HepG2 (cell line): ENCODE results near the gene B3GAT3. TPM values are rescaled to one million over a fixed set of nuclear protein-coding genes. Genes with fewer than 3 reads are reported as not detected.

Experiments used
- ATAC-seq: fragments of 200-7000 bp; cut with Tn5 transposase; 3 replicates; pipeline ENCODE4 v1.9.1; 2020; ENCODE audit warnings: mild to moderate bottlenecking, moderate library complexity
- BruUV-seq: library from RNA; stranded (reverse); fragments of 400-500 nt; replicated peaks from 2 replicates; lab custom pipeline; 2021; lab: Mats Ljungman, UMichigan
- CTCF ChIA-PET: fragments of 300-600 bp; formaldehyde crosslinking; extraction: SDS; loops from one replicate; lab custom pipeline; 2021; ENCODE audit warnings: low total read pairs, inconsistent platforms, low intra/inter-chr PET ratio; lab: Yijun Ruan, JAX
- POLR2A ChIA-PET: fragments of 350-600 bp; sonication (Branson Sonifier 250); formaldehyde crosslinking; loops from one replicate; lab custom pipeline; 2020; ENCODE audit warnings: antibody characterized with exemption, inconsistent platforms; lab: Yijun Ruan, JAX
- DNase-seq: peaks from one replicate; pipeline ENCODE4 v3.0.0-alpha.2; 2015; ENCODE audit warnings: low spot score
- FAIRE-seq: peaks from 3 replicates; lab custom pipeline; 2011; peaks lifted over from hg19 to GRCh38; lab: Jason Lieb, UNC
- H2AFZ ChIP-seq: one replicate; pipeline ENCODE4 v1.6.1; 2011; ENCODE audit warnings: low read length, inconsistent platforms
- H3K27ac ChIP-seq: fragments of 300-600 bp; 3 replicates; pipeline ENCODE4 v1.8.0; 2011; ENCODE audit warnings: mixed run types, mild to moderate bottlenecking, mixed read lengths, low read length, inconsistent platforms; ENCODE audit not compliant: insufficient read depth; ENCODE audit errors: extremely low read length
- H3K27me3 ChIP-seq, 2 experiments: fragments of 200-600 bp in 1 of 2; 2 replicates in 1 of 2; 3 replicates in 1 of 2; pipeline versions ENCODE4 v1.6.0 to v1.8.0; 2011; ENCODE audit warnings: low read length in 2 of 2, mild to moderate bottlenecking in 2 of 2, moderate library complexity in 2 of 2, inconsistent platforms in 1 of 2; ENCODE audit not compliant: insufficient read depth in 2 of 2, control insufficient read depth in 1 of 2
- H3K36me3 ChIP-seq, 2 experiments: fragments of 200-600 bp in 1 of 2; replicated peaks in 1 of 2; 2 replicates in 1 of 2; 3 replicates in 1 of 2; pipeline versions ENCODE4 v1.5.1 to v1.8.0; 2011; ENCODE audit warnings: low read length in 2 of 2, inconsistent platforms in 1 of 2; ENCODE audit not compliant: insufficient read depth in 2 of 2, control insufficient read depth in 1 of 2
- H3K4me1 ChIP-seq: 2 replicates; pipeline ENCODE4 v1.5.1; 2012; ENCODE audit warnings: low read length, inconsistent platforms; ENCODE audit not compliant: insufficient read depth
- H3K4me2 ChIP-seq: 2 replicates; pipeline ENCODE4 v1.6.0; 2011; ENCODE audit warnings: low read depth, low read length, inconsistent platforms
- H3K4me3 ChIP-seq, 3 experiments: fragments of 200-600 bp in 1 of 3; sonication (generic), shearing (Covaris generic) in 1 of 3; replicated peaks in 1 of 3; 2 replicates each; pipeline ENCODE4 v1.5.1; 2011 to 2016; ENCODE audit warnings: low read length in 3 of 3, inconsistent platforms in 2 of 3, low read depth in 2 of 3, mild to moderate bottlenecking in 2 of 3, control low read depth in 1 of 3, mixed read lengths in 1 of 3; ENCODE audit not compliant: insufficient read depth in 1 of 3
- H3K79me2 ChIP-seq: one replicate; pipeline ENCODE4 v1.6.1; 2011; ENCODE audit warnings: low read length, inconsistent platforms; ENCODE audit not compliant: insufficient read depth
- H3K9ac ChIP-seq: 2 replicates; pipeline ENCODE4 v1.6.0; 2011; ENCODE audit warnings: mild to moderate bottlenecking, low read depth, low read length, inconsistent platforms; ENCODE audit not compliant: insufficient read depth
- H3K9me3 ChIP-seq: 2 replicates; pipeline ENCODE4 v1.5.1; 2012; ENCODE audit warnings: mild to moderate bottlenecking, low read length
- H4K20me1 ChIP-seq: 2 replicates; pipeline ENCODE4 v1.6.0; 2011; ENCODE audit warnings: inconsistent platforms, mild to moderate bottlenecking, low read length, moderate library complexity; ENCODE audit not compliant: insufficient read depth
- HIC2 ChIP-seq: sonication (generic); formaldehyde crosslinking; IDR thresholded peaks from 2 replicates; pipeline ENCODE4 v1.9.0; 2022; ENCODE audit warnings: low read depth, missing genetic modification reagents
- POLR2AphosphoS5 ChIP-seq: IDR thresholded peaks from 2 replicates; pipeline ENCODE4 v1.6.1; 2012; ENCODE audit warnings: low read depth, low read length
- ZNF282 ChIP-seq: fragments of 450-650 bp; IDR thresholded peaks from 2 replicates; pipeline ENCODE4 v1.6.1; 2018; ENCODE audit not compliant: partially characterized antibody
- ZNF687 ChIP-seq: sonication (generic); formaldehyde crosslinking; IDR thresholded peaks from 2 replicates; pipeline ENCODE4 v1.5.1; 2020; ENCODE audit warnings: mild to moderate bottlenecking, missing genetic modification reagents, moderate library complexity
- WGBS: methylation state at CpG from one replicate; pipeline ENCODE4 v1.1.6; 2017; ENCODE audit warnings: low lambda C conversion rate; 5-methylcytosine and 5-hydroxymethylcytosine counted together
- in situ Hi-C: cut with HindIII; loops from 2 replicates; pipeline ENCODE4 v1.10.0; 2017; ENCODE audit warnings: low pct_unique_long_range_greater_than_20kb; ENCODE audit not compliant: extremely low pct_ligation_motif_present
- intact Hi-C: fragments of 100-400 bp; cut with micrococcal nuclease; formaldehyde crosslinking; loops from one replicate; pipeline ENCODE4 v1.10.0; 2022; ENCODE audit not compliant: unreplicated experiment
- polyA plus RNA-seq, 8 experiments: library from polyadenylated mRNA; depleted of rRNA in 3 of 8; stranded (reverse) in 7 of 8; unstranded in 1 of 8; fragments of >200 nt; fragmentation: Illumina TruSeq in 4 of 8; extraction: Trizol in 4 of 8; gene quantifications; 2 replicates each; pipeline versions ENCODE4 v1.2.1 to v1.2.3, GENCODE V29; 2011 to 2016; ENCODE audit warnings: low read depth in 4 of 8, missing spikeins in 1 of 8, mixed read lengths in 1 of 8; ENCODE audit not compliant: insufficient read depth in 1 of 8
- total RNA-seq, 5 experiments: library from RNA; depleted of rRNA; stranded (reverse); fragments of >200 nt; fragmentation: Illumina TruSeq; extraction: Trizol; gene quantifications; 2 replicates each; pipeline ENCODE4 v1.2.3, GENCODE V29; 2016; ENCODE audit warnings: low read depth in 1 of 5

B3GAT3 gene
- total and polyA plus RNA-seq, 2 of the 13 experiments (the other 11 are each of a cell fraction or from before 2014, with no cell fraction given), result 21.3 to 26.1 TPM

- 96% methylated on average over 12 of the region's 12 CpGs for WGBS
- no peak for DNase-seq
- ChIA-PET CTCF (no interaction called here), POLR2A (interaction anchor here (1.2 to 2.0 kb wide), 2 partner anchors 13 to 14 kb away, joined by 3 to 5 read pairs; partner anchors contain the start of gene TUT1)
- Histone ChIP-seq H3K4me1 (peaks cover 29% of the 10 kb centered on the region), H3K4me2 (no peak overlapping the region), H2AFZ (no peak overlapping the region), H3K79me2 (peaks cover 35% of the 10 kb centered on the region), H3K4me3 (no peak overlapping the region), H3K27ac (no peak overlapping the region), H3K36me3 (peaks cover 12 to 41% of the 10 kb centered on the region in 2 experiments), H4K20me1 (0 out of 2 replicates have a peak, but pooled peaks cover 3% of the 10 kb centered on the region), H3K9me3 (no peaks in the 10 kb centered on the region), H3K27me3 (no peaks in the 10 kb centered on the region; a peak in 1 of 5 replicates), H3K9ac (no peak overlapping the region)
- FAIRE-seq, result no peak
- TF ChIP-seq POLR2AphosphoS5 (peak; percentile 18; the same call in 1 of the 2 replicates), ZNF687 (CRISPR knock-in tag) (peak; percentile 12; the same call in 1 of the 2 replicates), ZNF282 (no peak), HIC2 (no peak)
- BruUV-seq, result no TSS peak
- intact Hi-C loops, result no loop called here
- in situ Hi-C loops, result no loop called here
- ATAC-seq, result no peak
These were observed 44.6 kb downstream of the B3GAT3 start for GRCh38 chr11:62577046-62577714.
